ENCODE results near the gene LNX2. TPM values are rescaled to one million over a fixed set of nuclear protein-coding genes. Genes with fewer than 3 reads are reported as not detected.

The LNX2 gene
- total and polyA plus RNA-seq, 2 of the 4 experiments (the other 2 are of a cell fraction): 3.1 to 7.2 TPM

- H2BK15ac ChIP-seq (ENCODE audit: low read depth, low read length): no peak overlapping the region
- intact Hi-C loops (cut with micrococcal nuclease): no loop called here
- BruUV-seq (replicated peaks): no TSS peak
- H2AFZ ChIP-seq (replicated peaks; ENCODE audit: low read length, poor library complexity): no peak overlapping the region
- H4K5ac ChIP-seq (ENCODE audit: low read depth, low read length): no peak overlapping the region
- no peak overlapping the region for H3K14ac ChIP-seq (replicated peaks; ENCODE audit: low read depth, low read length)
- DNase-seq: no peak
- in situ Hi-C loops (cut with MboI; ENCODE audit: low sequenced_read_pairs): loop anchor here (25.0 kb wide), 1 partner anchor 618 kb away; no protein-coding TSS in a partner anchor
- no peak overlapping the region for H4K91ac ChIP-seq (ENCODE audit: insufficient read depth, low read depth, low read length)
- no peaks in the 10 kb centered on the region for H3K9me3 ChIP-seq (ENCODE audit: control insufficient read depth, insufficient read depth, low read length)
- dilution Hi-C loops (cut with HindIII; ENCODE audit: low sequenced_read_pairs, unreplicated experiment): no loop called here
- ATAC-seq (ENCODE audit: low read depth): no peak
- CTCF ChIA-PET: no interaction called here
- no peaks in the 10 kb centered on the region for H3K27me3 ChIP-seq (ENCODE audit: control insufficient read depth, insufficient read depth, low read length)
- H3K4me2 ChIP-seq (ENCODE audit: low read depth, low read length): no peak overlapping the region
- POLR2A ChIA-PET (ENCODE audit: unreplicated experiment): no interaction called here
- 0 out of 2 replicates have a peak, but pooled peaks cover 5% of the 10 kb centered on the region for H3K9me1 ChIP-seq (ENCODE audit: insufficient read depth, low read length)
- no peak overlapping the region for H3K56ac ChIP-seq (ENCODE audit: extremely low read depth, insufficient read depth, low read length)
- H3K79me1 ChIP-seq (ENCODE audit: low read depth in 1 of 2, low read length in 2 of 2): peaks cover 7 to 26% of the 10 kb centered on the region in 2 experiments
- no peak overlapping the region for H2BK120ac ChIP-seq (ENCODE audit: low read depth, low read length)
- no peaks in the 10 kb centered on the region for H3K36me3 ChIP-seq (ENCODE audit: control insufficient read depth, insufficient read depth, low read length)
- H2AK9ac ChIP-seq (replicated peaks; ENCODE audit: low read depth, low read length, poor library complexity): no peak overlapping the region
- H4K20me1 ChIP-seq (ENCODE audit: insufficient read depth, low read length): no peaks in the 10 kb centered on the region
- no peak overlapping the region for H3K18ac ChIP-seq (ENCODE audit: low read depth, low read length)
- H3K27ac ChIP-seq (ENCODE audit: insufficient read depth, low read length): no peak overlapping the region
- H3K4me3 ChIP-seq (ENCODE audit: insufficient read depth, low read depth, low read length): no peak overlapping the region
- no peak overlapping the region for H4K8ac ChIP-seq (ENCODE audit: low read depth in 2 of 2, low read length in 2 of 2)
- H2BK20ac ChIP-seq (ENCODE audit: low read depth, low read length): no peak overlapping the region
- H3K9ac ChIP-seq (ENCODE audit: low read depth, low read length): no peak overlapping the region
- no CpG with 5 or more reads among the region's 3 CpGs for WGBS, 2 experiments (ENCODE audit: extremely low coverage in 2 of 2, insufficient read length in 1 of 2)
- H3K4me1 ChIP-seq (ENCODE audit: control insufficient read depth, insufficient read depth, low read length): no peaks in the 10 kb centered on the region
- H2AK5ac ChIP-seq (ENCODE audit: low read depth, low read length): no peak overlapping the region
- no peak overlapping the region for H3K23ac ChIP-seq (ENCODE audit: low read depth, low read length)
- no peak overlapping the region for H3K4ac ChIP-seq (ENCODE audit: low read depth, low read length)
- TF ChIP-seq, protein P1, sequence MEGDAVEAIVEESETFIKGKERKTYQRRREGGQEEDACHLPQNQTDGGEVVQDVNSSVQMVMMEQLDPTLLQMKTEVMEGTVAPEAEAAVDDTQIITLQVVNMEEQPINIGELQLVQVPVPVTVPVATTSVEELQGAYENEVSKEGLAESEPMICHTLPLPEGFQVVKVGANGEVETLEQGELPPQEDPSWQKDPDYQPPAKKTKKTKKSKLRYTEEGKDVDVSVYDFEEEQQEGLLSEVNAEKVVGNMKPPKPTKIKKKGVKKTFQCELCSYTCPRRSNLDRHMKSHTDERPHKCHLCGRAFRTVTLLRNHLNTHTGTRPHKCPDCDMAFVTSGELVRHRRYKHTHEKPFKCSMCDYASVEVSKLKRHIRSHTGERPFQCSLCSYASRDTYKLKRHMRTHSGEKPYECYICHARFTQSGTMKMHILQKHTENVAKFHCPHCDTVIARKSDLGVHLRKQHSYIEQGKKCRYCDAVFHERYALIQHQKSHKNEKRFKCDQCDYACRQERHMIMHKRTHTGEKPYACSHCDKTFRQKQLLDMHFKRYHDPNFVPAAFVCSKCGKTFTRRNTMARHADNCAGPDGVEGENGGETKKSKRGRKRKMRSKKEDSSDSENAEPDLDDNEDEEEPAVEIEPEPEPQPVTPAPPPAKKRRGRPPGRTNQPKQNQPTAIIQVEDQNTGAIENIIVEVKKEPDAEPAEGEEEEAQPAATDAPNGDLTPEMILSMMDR (conservative IDR thresholded peaks at IDR 0.05; ENCODE audit: low read depth, low read length): no peak
- TF ChIP-seq MAFK (IDR thresholded peaks at IDR 0.05; ENCODE audit: low read depth, low read length) (no peak), CEBPB (IDR thresholded peaks at IDR 0.05; ENCODE audit: low read depth, low read length) (no peak), MXI1 (IDR thresholded peaks at IDR 0.05; ENCODE audit: borderline replicate concordance, low read depth, low read length) (no peak), POLR2A (IDR thresholded peaks at IDR 0.05; ENCODE audit: low read depth, low read length) (no peak), MAZ (IDR thresholded peaks at IDR 0.05; ENCODE audit: borderline replicate concordance, low read depth, low read length) (no peak), NFE2L2 (IDR thresholded peaks at IDR 0.05; ENCODE audit: low read depth, low read length) (no peak), BHLHE40 (IDR thresholded peaks at IDR 0.05; ENCODE audit: low read depth, low read length) (no peak), USF2 (IDR thresholded peaks at IDR 0.05; ENCODE audit: low read depth, low read length) (no peak), SMC3 (IDR thresholded peaks at IDR 0.05; ENCODE audit: low read depth, low read length) (no peak), FOS (IDR thresholded peaks at IDR 0.05; ENCODE audit: low read depth, low read length) (no peak), CHD1 (IDR thresholded peaks at IDR 0.05; ENCODE audit: low read depth, low read length) (no peak), RAD21 (IDR thresholded peaks at IDR 0.05; ENCODE audit: low read length) (no peak), RCOR1 (IDR thresholded peaks at IDR 0.05; ENCODE audit: insufficient replicate concordance, low read length) (no peak), RFX5 (IDR thresholded peaks at IDR 0.05; ENCODE audit: low read depth, low read length) (no peak)
- TF ChIP-seq, protein P2, sequence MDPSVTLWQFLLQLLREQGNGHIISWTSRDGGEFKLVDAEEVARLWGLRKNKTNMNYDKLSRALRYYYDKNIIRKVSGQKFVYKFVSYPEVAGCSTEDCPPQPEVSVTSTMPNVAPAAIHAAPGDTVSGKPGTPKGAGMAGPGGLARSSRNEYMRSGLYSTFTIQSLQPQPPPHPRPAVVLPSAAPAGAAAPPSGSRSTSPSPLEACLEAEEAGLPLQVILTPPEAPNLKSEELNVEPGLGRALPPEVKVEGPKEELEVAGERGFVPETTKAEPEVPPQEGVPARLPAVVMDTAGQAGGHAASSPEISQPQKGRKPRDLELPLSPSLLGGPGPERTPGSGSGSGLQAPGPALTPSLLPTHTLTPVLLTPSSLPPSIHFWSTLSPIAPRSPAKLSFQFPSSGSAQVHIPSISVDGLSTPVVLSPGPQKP (IDR thresholded peaks at IDR 0.05; ENCODE audit: borderline replicate concordance, low read depth, low read length): no peak
- H2BK5ac ChIP-seq (ENCODE audit: low read depth, low read length, poor library complexity, severe bottlenecking): no peak overlapping the region
Measured at GRCh38 chr13:27605099-27605498, 15.2 kb downstream of the LNX2 start.
